ENCODE measurements around the gene MARS1. TPM values are rescaled to one million over a fixed set of nuclear protein-coding genes. Genes with fewer than 3 reads are reported as not detected.

The MARS1 gene
- total RNA-seq, 1 experiment from 2014 or later, result 291 TPM

- ChIA-PET CTCF (no interaction called here), POLR2A (no interaction called here)
- H3K27ac ChIP-seq (ENCODE audit: low read length), result no peak overlapping the region
- in situ Hi-C loops (cut with HindIII; ENCODE audit: low pct_unique_long_range_greater_than_20kb, low sequenced_read_pairs), result no loop called here
- no peaks in the 10 kb centered on the region for H3K36me3 ChIP-seq (ENCODE audit: control insufficient read depth, insufficient read depth, low read length)
- no peak overlapping the region for H3K4me3 ChIP-seq (ENCODE audit: low read depth in 2 of 2, low read length in 2 of 2)
- no peaks in the 10 kb centered on the region for H3K4me1 ChIP-seq (ENCODE audit: control insufficient read depth, insufficient read depth, low read length)
- no peaks in the 10 kb centered on the region for H3K9me3 ChIP-seq (ENCODE audit: control insufficient read depth, insufficient read depth, low read depth, low read length)
- no peak for DNase-seq (ENCODE audit: low read depth, low spot score)
- TF ChIP-seq, protein P1, sequence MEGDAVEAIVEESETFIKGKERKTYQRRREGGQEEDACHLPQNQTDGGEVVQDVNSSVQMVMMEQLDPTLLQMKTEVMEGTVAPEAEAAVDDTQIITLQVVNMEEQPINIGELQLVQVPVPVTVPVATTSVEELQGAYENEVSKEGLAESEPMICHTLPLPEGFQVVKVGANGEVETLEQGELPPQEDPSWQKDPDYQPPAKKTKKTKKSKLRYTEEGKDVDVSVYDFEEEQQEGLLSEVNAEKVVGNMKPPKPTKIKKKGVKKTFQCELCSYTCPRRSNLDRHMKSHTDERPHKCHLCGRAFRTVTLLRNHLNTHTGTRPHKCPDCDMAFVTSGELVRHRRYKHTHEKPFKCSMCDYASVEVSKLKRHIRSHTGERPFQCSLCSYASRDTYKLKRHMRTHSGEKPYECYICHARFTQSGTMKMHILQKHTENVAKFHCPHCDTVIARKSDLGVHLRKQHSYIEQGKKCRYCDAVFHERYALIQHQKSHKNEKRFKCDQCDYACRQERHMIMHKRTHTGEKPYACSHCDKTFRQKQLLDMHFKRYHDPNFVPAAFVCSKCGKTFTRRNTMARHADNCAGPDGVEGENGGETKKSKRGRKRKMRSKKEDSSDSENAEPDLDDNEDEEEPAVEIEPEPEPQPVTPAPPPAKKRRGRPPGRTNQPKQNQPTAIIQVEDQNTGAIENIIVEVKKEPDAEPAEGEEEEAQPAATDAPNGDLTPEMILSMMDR (IDR thresholded peaks at IDR 0.05), result no peak
- TF ChIP-seq SIN3A (IDR thresholded peaks at IDR 0.05; ENCODE audit: borderline replicate concordance, insufficient read depth, low read depth, low read length) (no peak), POLR2AphosphoS5 (IDR thresholded peaks at IDR 0.05; ENCODE audit: low read depth, low read length) (no peak), TCF7L2 (IDR thresholded peaks at IDR 0.05; ENCODE audit: low read depth, low read length) (no peak)
- TF ChIP-seq, protein P2, sequence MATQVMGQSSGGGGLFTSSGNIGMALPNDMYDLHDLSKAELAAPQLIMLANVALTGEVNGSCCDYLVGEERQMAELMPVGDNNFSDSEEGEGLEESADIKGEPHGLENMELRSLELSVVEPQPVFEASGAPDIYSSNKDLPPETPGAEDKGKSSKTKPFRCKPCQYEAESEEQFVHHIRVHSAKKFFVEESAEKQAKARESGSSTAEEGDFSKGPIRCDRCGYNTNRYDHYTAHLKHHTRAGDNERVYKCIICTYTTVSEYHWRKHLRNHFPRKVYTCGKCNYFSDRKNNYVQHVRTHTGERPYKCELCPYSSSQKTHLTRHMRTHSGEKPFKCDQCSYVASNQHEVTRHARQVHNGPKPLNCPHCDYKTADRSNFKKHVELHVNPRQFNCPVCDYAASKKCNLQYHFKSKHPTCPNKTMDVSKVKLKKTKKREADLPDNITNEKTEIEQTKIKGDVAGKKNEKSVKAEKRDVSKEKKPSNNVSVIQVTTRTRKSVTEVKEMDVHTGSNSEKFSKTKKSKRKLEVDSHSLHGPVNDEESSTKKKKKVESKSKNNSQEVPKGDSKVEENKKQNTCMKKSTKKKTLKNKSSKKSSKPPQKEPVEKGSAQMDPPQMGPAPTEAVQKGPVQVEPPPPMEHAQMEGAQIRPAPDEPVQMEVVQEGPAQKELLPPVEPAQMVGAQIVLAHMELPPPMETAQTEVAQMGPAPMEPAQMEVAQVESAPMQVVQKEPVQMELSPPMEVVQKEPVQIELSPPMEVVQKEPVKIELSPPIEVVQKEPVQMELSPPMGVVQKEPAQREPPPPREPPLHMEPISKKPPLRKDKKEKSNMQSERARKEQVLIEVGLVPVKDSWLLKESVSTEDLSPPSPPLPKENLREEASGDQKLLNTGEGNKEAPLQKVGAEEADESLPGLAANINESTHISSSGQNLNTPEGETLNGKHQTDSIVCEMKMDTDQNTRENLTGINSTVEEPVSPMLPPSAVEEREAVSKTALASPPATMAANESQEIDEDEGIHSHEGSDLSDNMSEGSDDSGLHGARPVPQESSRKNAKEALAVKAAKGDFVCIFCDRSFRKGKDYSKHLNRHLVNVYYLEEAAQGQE (IDR thresholded peaks at IDR 0.05; ENCODE audit: insufficient read depth in 1 of 2, low read depth in 2 of 2, low read length in 1 of 2), result no peak
- intact Hi-C loops (cut with micrococcal nuclease; ENCODE audit: unreplicated experiment), result no loop called here
- no TSS peak for BruUV-seq (replicated peaks)
- ATAC-seq, result no peak
- no peaks in the 10 kb centered on the region for H3K27me3 ChIP-seq (ENCODE audit: control insufficient read depth, insufficient read depth, low read length)
Measured at GRCh38 chr12:57563358-57563757, 75.5 kb downstream of the MARS1 start.

DNA sequence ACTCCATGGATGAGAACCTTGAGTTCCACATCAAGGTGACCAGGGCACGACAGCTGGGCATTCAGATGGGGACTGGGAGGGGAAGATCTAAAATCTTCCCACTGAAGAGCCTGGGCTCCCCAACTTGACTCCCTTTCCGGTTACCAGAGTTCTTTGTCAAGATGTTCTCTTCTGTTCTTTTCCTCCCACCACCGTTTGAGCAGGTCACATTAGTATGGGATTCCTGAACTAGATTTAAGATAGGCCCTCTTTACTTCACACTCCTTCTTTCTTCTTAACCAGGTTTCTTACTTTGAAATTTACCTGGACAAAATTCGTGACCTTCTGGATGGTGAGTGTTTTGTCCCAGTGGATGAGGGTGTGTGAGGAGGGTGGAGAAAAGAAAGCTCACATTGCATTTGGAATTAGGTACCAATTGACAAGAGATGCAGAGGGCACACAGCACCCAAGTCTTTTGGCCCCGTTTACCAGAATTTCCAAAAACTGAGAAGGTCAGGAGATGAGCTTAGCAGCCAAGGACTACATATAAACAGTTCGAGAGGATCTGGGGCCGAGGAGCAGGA lies 76.4 kb downstream of the MARS1 start:
- BruUV-seq (replicated peaks), result no TSS peak
- no peak for TF ChIP-seq SIN3A (IDR thresholded peaks at IDR 0.05; ENCODE audit: borderline replicate concordance, insufficient read depth, low read depth, low read length)
- TF ChIP-seq, protein P2 (IDR thresholded peaks at IDR 0.05; ENCODE audit: insufficient read depth in 1 of 2, low read depth in 2 of 2, low read length in 1 of 2), result no peak
- TF ChIP-seq, protein P1 (IDR thresholded peaks at IDR 0.05), result no peak
- no peak for TF ChIP-seq TCF7L2 (IDR thresholded peaks at IDR 0.05; ENCODE audit: low read depth, low read length)
- TF ChIP-seq POLR2AphosphoS5 (IDR thresholded peaks at IDR 0.05; ENCODE audit: low read depth, low read length), result no peak
- CTCF ChIA-PET, result interaction anchor here (0.5 to 0.9 kb wide), 2 partner anchors 58 kb away, joined by 3 to 9 read pairs; no protein-coding TSS in a partner anchor

More for the DNA sequence above, 76.4 kb downstream of the MARS1 start:
- Histone ChIP-seq H3K36me3 (ENCODE audit: control insufficient read depth, insufficient read depth, low read length) (no peaks in the 10 kb centered on the region), H3K27ac (ENCODE audit: low read length) (no peak overlapping the region), H3K9me3 (ENCODE audit: control insufficient read depth, insufficient read depth, low read depth, low read length) (no peaks in the 10 kb centered on the region), H3K27me3 (ENCODE audit: control insufficient read depth, insufficient read depth, low read length) (no peaks in the 10 kb centered on the region), H3K4me3 (ENCODE audit: low read depth in 2 of 2, low read length in 2 of 2) (no peak overlapping the region), H3K4me1 (ENCODE audit: control insufficient read depth, insufficient read depth, low read length) (no peaks in the 10 kb centered on the region)
- DNase-seq (ENCODE audit: low read depth, low spot score), result no peak
- POLR2A ChIA-PET, result no interaction called here
- no peak for ATAC-seq
- intact Hi-C loops (cut with micrococcal nuclease; ENCODE audit: unreplicated experiment), result no loop called here
- in situ Hi-C loops (cut with HindIII; ENCODE audit: low pct_unique_long_range_greater_than_20kb, low sequenced_read_pairs), result no loop called here
